HG02938 (cell line): ENCODE results near the gene EFNA5.

ENCODE experiments used
- ATAC-seq: cut with Tn5 transposase; IDR thresholded peaks from one replicate; pipeline ENCODE4 v1.9.1; 2021; ENCODE audit warnings: mild to moderate bottlenecking, moderate library complexity; ENCODE audit not compliant: unreplicated experiment

The EFNA5 gene

DNA sequence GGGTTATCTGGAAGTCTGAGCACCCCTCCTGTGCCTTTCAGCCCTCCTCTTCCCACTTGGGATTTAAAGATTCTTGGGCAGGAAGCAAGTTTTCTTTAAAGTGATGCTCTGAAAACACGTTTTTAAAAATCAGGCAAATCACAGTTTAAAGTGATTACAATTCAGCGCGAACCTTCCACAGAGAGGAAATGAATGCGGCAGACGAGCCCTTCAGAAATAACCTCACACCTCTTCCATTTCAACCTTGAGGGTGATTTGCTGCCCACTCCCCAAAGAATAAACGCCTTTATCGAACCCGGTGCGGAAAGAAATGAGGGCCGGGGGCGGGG lies 2.3 kb upstream of the EFNA5 start:
- no peak for ATAC-seq

DNA sequence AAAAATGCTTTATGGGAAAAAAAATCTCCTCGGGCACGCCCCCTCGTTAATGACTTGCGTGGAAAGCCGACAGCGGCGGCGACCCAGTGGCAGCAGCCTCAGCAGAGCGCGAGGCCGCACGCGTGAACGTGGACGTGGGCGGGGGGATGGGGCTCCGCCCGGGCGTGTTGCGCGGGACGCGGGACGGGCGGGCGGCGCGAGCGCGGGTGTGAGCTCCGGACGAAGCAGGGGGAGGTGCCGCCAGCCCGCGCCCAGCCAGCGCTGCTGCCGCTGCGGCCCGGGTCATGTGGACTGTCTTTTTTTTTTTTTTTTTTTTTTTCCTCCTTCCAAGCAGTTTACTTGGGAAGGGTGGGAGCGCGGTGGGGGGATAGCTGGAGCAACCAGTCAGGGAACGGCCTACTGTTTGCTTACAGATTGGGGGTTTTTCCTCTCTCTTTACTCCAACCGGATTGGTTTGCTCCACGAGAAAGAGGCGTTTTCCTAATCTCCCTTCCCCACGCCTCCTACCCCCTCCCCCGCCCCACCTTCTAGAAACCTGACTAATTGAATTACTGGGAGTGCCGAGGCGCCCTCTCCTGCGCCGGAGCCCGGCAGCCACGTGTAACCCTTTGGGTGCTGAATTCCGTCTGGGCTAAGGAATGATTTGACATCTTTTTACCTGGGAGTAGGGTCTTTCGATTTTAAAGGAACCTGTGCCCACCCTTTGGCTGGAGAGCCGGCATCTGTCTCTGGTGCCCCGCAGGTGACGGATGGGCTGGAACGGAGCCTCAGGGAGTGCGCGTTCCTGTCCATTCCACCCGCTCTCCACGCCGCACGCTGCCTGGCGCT lies 1.7 kb upstream of the EFNA5 start:
- ATAC-seq, result no peak

- ATAC-seq, result no peak
Measured at GRCh38 chr5:107671742-107672210, 1.0 kb upstream of the EFNA5 start.

DNA sequence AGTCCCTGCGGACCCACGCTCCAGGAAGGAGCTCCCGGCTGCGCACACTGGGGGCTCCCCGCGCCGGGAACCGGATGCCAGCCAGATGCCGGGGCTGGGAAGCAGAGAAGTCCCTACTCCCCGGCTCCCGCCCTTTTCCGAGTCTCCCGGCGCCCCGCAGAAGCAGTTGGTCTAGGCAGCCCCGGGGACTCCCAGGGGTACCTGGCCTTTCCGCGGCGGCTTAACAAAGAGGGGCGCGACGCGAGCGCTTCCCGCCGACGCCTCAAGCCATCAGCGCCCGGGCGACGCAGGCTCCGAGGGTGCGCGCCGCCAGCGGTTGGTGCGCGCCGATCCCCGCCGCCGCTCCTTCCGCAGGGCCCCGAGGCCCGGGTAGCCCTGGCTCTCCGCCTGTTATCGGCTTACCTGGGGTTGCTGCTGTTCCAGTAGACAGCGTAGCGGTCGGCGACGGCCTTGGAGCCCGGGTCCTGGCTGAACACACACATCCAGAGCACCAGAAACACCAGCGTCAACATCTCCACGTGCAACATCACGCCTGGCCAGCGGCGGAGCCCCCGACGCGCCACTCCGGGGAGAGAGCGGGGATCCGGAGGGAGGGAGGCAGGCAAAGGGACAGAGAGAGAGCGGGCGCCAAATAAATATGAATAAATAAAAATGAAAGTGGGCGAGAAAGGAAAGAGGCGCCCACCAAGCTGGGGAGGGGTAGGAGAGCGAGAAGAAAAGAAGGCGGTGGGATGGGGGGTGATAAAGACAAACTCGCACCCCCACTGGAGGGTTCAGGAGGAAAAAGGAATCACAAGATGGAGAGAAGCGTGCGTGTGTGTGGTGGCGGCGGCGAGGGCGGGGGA lies 428 bp downstream of the EFNA5 start:
- ATAC-seq, result no peak

DNA sequence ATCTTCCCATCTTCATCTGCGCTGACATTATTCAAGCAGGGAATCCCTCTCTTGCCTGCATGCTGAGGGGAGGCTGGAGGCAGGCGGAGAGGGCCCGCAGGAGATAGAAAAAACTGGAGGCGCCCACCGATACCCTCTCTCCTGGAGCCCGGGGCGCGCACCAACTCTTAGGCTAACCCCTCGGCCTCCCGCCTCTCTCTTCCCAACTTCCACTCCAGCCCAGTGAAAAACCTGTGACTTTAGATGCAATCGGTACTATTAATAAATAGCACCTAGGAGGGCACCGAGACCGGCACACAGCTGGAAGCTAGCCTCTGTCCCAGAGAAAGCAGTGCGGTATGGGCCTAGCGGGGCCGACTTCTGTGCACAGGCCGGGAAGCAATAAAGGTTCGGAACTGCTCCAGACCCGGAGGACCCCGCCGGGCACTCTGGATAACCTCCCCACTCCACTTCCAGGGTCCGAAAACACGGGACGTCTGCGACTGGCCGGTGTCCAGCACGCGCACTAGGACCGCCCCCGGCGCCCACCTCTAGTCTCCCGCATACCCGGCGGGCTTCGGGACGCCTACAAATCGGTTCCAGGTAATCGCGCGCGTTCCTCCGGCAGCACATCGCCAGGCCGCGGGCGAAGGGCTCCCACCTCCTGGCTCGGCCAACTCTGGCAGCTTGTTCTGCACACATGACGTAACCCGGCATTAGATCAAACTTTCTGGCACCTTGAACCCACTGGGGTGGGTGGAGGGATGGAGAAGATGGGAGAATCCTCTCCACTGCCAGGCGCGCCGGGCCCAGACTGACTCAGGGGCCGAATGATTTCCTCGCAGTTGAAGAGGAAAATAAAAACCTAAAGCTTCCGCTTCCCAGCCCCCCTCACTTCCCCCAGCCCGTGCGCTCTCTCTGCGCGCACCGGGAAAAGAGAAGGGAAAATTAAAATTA lies 1.4 kb downstream of the EFNA5 start:
- ATAC-seq, result no peak

GRCh38 chr5:107668154-107669095 lies 2.3 kb downstream of the EFNA5 start:
- ATAC-seq, result no peak

DNA sequence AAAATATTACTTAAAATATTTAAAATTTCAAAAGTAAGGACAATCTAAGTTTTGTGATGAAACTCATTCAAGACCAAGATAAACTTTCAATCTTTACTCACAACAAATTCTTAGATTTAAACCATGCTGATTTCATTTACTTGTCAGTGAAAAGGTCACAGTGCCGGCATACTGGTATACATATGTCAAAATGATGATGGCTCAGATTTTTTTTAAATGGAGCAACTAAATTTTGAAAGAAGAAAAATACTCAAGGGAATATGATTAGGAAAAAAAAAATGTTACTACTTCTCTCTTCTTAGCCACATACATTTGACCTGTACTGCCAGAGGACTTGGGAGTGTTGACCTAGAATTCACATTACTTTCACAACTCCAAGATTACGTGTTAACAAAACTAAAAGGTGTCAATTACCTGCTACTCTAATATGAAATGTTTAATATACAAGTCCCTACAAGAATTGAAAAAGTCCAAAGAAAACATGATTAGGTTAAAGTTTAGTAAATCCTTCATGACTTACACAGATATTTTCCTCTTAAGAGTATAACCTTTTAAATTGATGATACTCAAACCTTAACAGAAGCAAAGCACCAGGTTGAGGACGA lies 4.6 kb downstream of the EFNA5 start:
- no peak for ATAC-seq

DNA sequence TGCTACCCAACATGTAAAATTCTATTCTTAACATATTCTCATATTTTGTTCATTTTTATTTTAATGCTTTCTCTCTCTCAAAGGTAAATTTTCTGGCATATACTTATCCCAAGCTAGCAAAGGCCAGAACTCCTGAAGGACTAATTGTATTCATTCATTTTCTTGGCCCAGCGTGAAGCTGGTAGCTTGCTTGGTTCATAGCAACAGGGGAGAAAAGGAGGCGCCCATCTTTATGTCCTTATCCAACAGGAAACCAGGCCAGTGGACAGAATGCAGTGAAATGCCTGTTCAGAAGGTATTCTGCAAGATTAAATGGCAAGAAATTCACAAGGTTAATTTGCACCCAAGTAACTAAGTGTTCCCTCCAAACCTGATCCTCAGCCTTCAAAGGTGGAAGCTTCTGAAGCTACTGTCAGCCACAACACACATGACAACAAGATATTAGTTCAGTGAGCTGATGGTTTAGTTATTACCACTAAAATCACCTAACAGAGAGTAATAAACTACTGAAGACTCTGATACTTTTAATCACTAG lies 5.6 kb downstream of the EFNA5 start:
- ATAC-seq, result no peak

DNA sequence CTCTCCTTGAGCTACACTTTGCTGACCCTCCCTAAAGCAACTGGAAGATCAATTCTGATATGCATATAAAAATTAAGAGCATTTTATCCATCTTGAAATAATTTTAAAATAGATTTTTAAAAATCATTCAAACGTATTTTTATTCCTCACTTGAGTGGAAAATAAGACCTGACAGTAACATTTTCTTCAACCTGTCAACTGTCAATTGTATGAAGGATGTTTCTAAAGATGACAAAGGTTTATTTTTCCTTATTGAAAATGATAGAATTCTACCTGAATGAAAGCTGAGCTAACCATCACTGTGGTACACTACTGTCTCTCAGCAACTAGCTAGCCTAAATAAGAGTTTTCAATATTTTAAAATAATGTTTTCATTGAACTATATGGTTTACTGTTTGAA lies 7.0 kb downstream of the EFNA5 start:
- no peak for ATAC-seq

- no peak for ATAC-seq
Measured at GRCh38 chr5:107661650-107662044, 9.1 kb downstream of the EFNA5 start.

- no peak for ATAC-seq
Measured at GRCh38 chr5:107661038-107661649, 9.6 kb downstream of the EFNA5 start.

GRCh38 chr5:107658528-107658927 lies 12.2 kb downstream of the EFNA5 start:
- ATAC-seq, result no peak

DNA sequence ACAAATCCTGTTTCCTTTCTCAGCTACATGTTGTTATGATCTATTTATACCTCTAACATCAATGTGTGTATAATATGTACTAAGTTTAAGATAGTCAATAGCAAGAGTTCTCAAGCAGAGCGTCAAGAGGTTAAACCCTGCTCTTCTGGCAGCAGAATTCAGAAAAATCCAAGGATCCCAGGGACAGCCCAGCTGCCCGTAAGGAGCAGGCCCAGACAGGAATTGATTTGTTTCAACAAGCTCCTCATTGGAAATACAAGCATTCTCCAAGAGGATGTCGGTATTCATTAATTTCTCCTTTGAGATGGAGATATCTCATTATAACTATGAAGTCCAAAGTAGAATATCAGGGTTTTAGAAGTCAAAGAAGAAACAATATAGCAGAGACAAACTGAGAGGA lies 14.9 kb downstream of the EFNA5 start:
- no peak for ATAC-seq

- ATAC-seq, result no peak
Measured at GRCh38 chr5:107654827-107655226, 15.9 kb downstream of the EFNA5 start.

DNA sequence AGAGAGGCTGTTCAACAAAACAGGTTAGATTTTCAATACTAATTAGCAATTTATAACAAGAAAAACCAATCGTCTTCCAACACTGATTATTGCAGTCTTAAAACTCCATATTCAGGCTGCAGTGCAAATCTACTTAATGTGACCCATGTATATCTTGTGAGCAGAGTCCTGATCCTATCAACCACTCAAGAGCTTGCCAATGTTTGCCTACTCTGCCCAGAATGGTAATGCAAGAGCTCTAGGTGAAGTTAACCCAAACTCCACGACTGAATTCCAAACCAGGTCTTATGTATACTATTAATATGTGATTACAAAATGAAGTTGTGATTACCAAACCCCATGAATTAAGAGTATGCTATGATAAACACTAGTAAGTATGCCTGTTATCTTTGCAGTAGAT lies 17.1 kb downstream of the EFNA5 start:
- ATAC-seq, result no peak

DNA sequence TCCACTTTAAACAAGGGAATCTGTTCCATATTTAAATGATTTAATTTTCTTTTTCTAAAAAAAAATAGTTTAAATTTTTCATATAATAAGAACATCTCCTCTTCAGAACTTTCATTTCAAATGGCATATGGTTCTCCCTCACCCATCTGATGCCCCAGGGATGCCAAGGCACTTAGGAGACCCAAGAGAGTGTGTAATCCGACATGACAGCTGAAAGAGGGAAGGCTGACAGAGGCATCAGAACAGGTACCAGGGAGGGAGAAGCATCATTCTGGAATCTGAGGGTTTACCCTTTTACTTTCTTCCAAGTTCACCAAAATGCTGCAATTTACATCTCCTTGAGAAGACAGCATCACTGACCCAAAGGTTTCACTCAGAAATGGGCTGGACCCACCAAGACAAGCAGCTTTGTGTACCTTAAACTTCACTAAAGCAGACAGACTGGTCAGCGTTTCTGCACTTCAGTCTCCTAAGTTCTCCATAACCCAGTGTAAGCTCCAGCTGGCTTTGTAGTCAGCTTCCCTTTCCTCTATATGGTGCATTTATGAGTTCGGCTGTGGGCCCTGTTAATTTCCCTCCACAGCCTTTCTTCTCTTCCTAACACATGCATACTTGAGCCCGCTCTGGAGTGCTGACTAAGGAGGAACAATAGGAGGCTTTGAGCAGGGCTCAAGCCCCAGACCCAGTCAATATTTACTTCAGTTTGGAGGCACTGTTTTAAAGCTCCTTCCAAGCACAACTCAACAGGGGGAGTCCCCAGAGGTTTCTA lies 17.7 kb downstream of the EFNA5 start:
- no peak for ATAC-seq

DNA sequence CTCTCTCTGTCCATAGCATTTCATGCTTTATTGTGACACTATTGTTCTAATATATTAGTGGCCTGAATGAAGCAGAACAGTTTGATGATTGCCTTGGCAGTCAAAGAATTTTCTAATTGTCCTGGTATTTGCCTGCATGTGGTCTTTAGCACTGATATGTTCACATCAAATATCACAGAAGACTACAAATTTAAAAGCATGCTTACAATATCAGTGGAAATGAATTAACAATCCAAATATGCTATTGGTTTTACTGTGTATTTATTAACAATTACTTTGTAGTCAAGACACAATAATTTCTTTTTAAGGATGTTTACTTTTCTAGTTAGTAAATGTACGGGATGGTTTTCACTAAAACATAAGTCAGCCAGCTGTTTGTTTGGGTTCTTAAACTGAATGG lies 18.3 kb downstream of the EFNA5 start:
- ATAC-seq, result no peak

- ATAC-seq, result no peak
Measured at GRCh38 chr5:107651325-107651724, 19.4 kb downstream of the EFNA5 start.
